Brain microvascular endothelial cell (primary cell): ENCODE results near the gene MUL1.
A peak's percentile ranks its signal among the peaks of the same experiment; 100 is the strongest.

ENCODE experiments used
- DNase-seq: peaks from one replicate; pipeline ENCODE4 v3.0.0-alpha.2; 2020
- H3K27ac ChIP-seq: fragments of 250-450 bp; sonication (Bioruptor Pico); 2 replicates; pipeline ENCODE4 v1.5.1; 2020; ENCODE audit warnings: mild to moderate bottlenecking, moderate library complexity
- H3K27me3 ChIP-seq: fragments of 250-450 bp; sonication (Bioruptor Pico); replicated peaks from 2 replicates; pipeline ENCODE4 v1.5.1; 2020; ENCODE audit warnings: mild to moderate bottlenecking
- H3K36me3 ChIP-seq: fragments of 250-450 bp; sonication (Bioruptor Pico); replicated peaks from 2 replicates; pipeline ENCODE4 v1.5.1; 2020; ENCODE audit warnings: mild to moderate bottlenecking
- H3K4me3 ChIP-seq: 2 replicates; pipeline ENCODE4 v1.5.1; 2011; ENCODE audit warnings: low read depth, mild to moderate bottlenecking, control low read depth, low read length, moderate library complexity
- in situ Hi-C: cut with HindIII; loops from 2 replicates; pipeline ENCODE4 v1.10.0; 2017; ENCODE audit warnings: low sequenced_read_pairs, low pct_ligation_motif_present
- TF ChIP-seq, protein P1 (sequence below): IDR thresholded peaks from 2 replicates; pipeline ENCODE4 v1.5.1; 2011; ENCODE audit warnings: low read depth, mild to moderate bottlenecking, moderate library complexity, low read length, control low read depth, inconsistent platforms; ENCODE audit errors: missing control alignments

Gene MUL1

DNA sequence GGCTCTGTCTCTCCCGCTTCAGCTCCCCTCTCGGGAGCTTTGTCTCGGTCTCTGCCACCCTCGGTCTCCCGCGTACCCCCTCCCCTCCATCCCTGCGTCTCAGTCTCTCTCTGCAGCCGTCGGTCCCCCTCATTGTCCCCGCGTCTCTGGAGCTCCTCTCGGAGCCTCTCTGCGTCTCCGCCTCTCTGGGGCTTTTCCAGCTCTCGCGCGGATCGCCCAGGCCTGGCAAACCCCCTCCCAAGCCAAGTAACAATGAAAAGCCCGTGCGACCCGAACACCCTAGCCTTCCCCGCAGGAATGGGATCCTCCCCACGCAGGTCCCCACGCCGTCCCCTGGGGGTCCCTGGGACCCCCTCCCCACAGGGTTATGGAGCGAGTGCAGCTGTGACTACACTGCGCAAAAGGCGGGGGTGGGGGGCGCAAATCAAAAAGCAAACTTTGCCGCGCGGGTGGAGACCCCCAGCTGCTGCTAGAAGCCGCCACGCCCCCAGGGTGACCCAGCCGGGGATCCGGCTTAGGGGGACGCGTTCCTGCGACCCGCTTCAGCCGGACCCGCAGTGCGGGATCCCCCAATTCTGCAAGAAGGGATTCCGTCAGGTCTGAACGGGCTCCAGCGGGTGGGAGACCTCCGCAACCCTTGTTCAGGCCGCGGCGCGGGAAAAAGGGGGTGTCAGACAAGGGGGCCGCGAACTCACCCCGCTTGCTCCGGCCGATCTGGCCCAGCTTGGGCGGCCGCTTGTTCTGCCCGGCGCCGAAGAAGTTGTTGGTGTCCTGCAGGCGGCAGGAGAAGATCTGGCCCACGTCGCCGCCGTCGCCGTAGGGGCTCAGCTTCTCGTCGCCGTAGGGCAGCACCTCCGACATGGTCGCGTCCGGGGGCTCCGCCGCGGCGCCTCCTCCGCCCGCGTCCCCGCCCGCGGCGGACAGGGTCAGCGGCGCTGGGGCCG lies 23.2 kb downstream of the MUL1 start:
- H3K27me3 ChIP-seq: peaks cover 16% of the 10 kb centered on the region
- in situ Hi-C loops: no loop called here
- no peaks in the 10 kb centered on the region for H3K36me3 ChIP-seq
- no peak for DNase-seq
- H3K27ac ChIP-seq: no peak overlapping the region
- TF ChIP-seq, protein P1, sequence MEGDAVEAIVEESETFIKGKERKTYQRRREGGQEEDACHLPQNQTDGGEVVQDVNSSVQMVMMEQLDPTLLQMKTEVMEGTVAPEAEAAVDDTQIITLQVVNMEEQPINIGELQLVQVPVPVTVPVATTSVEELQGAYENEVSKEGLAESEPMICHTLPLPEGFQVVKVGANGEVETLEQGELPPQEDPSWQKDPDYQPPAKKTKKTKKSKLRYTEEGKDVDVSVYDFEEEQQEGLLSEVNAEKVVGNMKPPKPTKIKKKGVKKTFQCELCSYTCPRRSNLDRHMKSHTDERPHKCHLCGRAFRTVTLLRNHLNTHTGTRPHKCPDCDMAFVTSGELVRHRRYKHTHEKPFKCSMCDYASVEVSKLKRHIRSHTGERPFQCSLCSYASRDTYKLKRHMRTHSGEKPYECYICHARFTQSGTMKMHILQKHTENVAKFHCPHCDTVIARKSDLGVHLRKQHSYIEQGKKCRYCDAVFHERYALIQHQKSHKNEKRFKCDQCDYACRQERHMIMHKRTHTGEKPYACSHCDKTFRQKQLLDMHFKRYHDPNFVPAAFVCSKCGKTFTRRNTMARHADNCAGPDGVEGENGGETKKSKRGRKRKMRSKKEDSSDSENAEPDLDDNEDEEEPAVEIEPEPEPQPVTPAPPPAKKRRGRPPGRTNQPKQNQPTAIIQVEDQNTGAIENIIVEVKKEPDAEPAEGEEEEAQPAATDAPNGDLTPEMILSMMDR: no peak
- peak overlapping the region; percentile 70 for H3K4me3 ChIP-seq

DNA sequence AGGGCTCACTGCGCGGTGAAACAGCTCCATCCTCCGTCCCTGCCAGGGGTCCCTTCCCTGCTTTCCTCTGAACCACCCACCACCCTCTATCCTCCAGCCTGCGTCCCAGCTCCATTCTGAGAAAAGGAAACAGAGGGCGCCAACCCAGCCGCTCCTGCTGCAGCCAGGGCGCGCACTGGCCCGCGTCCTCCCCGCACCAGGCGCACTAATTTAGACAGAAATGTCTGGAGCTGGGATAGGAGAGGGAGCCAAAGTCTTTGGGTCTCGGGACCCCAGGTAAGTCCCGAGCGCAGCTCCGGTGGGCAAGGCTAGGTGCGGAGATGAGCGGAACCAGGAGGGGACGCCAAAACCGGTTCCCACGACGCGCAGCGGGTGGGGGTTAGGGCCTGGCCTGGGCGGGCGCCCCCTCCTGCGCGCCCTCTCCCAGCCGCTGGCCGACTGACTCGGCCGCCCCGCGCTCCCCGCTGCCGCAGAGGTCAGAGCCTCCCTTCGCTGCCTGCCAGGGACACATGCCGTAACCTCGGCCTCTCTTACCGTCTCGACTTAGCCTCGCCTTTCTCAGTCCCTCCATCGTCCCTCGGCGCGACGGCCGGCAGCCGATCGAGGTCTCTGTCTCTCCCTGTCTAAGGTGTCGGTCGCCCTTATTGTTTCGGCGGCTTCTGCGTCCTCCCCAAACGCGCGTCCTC lies 24.0 kb downstream of the MUL1 start:
- peak overlapping the region; percentile 70 for H3K4me3 ChIP-seq
- in situ Hi-C loops: no loop called here
- peaks cover 16% of the 10 kb centered on the region for H3K27me3 ChIP-seq

DNA sequence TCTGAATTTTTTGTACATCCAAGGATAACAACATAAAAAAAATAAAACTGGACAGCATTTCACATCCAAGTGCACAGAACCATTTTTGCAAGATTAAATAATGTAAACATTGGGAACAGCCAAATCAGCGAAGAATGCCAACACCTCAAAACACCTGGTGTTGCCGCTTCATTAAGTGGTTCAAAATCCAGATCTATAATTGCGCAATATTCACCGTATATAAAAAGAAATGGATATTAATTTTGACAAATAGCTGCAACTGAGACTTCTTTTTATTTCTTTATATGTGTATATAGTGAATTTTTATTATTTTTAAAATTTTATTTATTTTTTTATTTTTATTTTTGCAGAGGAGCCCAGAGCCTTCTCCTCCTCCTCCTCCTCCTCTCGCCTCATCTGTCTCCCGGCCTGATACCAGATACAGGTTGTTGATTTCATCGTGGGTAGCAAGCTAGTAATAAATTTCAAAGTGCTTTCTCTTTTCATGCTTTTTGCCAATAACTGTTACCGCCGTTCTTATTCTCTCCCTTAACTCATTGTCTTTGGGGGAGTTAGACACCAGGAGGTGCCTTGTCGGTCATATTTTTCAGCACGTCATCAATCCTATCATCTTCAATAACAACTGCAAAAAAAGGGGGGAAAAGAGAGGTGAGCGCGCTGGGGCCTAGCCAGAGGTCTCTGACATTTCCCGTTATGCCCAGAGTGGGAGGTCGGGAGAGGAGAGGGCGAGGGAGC lies 24.7 kb downstream of the MUL1 start:
- peaks cover 12% of the 10 kb centered on the region for H3K27me3 ChIP-seq
- no peak overlapping the region for H3K27ac ChIP-seq

More for the DNA sequence above, 24.0 kb downstream of the MUL1 start:
- no peak overlapping the region for H3K27ac ChIP-seq
- no peak for DNase-seq
- TF ChIP-seq, protein P1: peak; percentile 36
- no peaks in the 10 kb centered on the region for H3K36me3 ChIP-seq

DNA sequence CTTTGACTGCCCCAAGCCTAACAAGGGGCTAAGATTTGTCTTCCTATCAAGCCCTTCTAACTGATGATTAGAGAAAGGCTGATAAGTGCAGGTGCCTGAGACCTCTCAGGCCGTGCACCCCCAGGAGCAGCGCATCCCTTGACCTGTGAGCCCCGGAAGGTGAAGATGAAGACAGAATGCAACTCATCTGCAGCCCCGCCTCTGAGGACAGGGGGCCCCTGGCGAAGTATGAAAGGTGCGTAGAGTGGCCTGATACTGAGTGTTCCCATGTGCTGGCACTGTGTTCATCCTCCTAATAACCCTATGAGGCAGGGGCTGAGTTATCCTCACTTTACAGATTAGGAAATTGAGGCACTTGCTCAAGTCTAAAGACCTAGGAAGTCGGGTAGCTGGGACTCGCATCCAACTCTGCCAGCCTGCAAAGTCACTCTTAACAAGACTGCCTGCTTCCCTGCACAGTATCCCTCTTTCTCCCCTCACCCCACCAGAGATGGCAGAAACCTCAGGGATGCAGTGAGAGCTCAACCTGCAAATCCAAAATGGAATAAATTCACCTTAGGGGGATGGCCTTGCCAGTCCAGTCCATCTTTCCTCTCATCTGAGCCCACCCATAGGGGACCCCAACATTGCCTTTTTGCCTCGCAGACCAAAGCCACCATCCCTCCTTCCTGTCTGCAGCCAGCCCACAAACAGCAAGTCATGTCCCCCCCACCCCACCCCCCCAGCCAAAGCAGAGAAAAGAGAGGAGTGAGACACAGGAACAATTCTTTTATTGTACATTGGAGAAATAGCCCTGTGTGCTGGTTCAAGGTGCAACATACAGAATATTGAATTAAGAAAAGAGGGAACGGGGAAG lies 26.1 kb downstream of the MUL1 start:
- in situ Hi-C loops: no loop called here
- Histone ChIP-seq H3K27ac (no peak overlapping the region), H3K36me3 (no peaks in the 10 kb centered on the region), H3K27me3 (peaks cover 6% of the 10 kb centered on the region), H3K4me3 (no peak overlapping the region)
- no peak for DNase-seq
- TF ChIP-seq, protein P1: no peak

More for the DNA sequence above, 24.7 kb downstream of the MUL1 start:
- in situ Hi-C loops: no loop called here
- Histone ChIP-seq H3K36me3 (no peaks in the 10 kb centered on the region), H3K4me3 (peak overlapping the region; percentile 70)
- TF ChIP-seq, protein P1: no peak
- DNase-seq: no peak
